Measurements from ENCODE around the gene GSTM3.
"Not testable (repeated sequence)": the region's sequence is repeated elsewhere in the genome, so short reads cannot be mapped to it uniquely, and the experiment has no call there.

GSTM3 gene

GRCh38 chr1:109726007-109726406 is 14.8 kb downstream of the GSTM3 start:
- no peak for DNase-seq

GRCh38 chr1:109725510-109725909 is 15.3 kb downstream of the GSTM3 start:
- DNase-seq = no peak

- DNase-seq = no peak
These were observed 15.9 kb downstream of the GSTM3 start for GRCh38 chr1:109724933-109725332.

GRCh38 chr1:109722908-109723691 is 17.7 kb downstream of the GSTM3 start:
- DNase-seq = no peak

GRCh38 chr1:109721971-109722370 is 18.9 kb downstream of the GSTM3 start:
- DNase-seq = no peak

GRCh38 chr1:109721042-109721441 is 19.8 kb downstream of the GSTM3 start:
- DNase-seq = peak in 2 of 3 donors; percentile 27 to 39

- peak; percentile 22 to 51 (median 47) for DNase-seq
These were observed 21.5 kb downstream of the GSTM3 start for GRCh38 chr1:109719337-109719837.

GRCh38 chr1:109718495-109718894 is 22.3 kb downstream of the GSTM3 start:
- no peak for DNase-seq

- DNase-seq = no peak
These were observed 23.1 kb downstream of the GSTM3 start for GRCh38 chr1:109717729-109718128.

GRCh38 chr1:109716570-109717090 is 24.2 kb downstream of the GSTM3 start:
- no peak for DNase-seq

- DNase-seq = no peak
These were observed 24.7 kb downstream of the GSTM3 start for GRCh38 chr1:109716121-109716520.

GRCh38 chr1:109714661-109715372 is 26.0 kb downstream of the GSTM3 start:
- DNase-seq = no peak

- no peak for DNase-seq
These were observed 27.2 kb downstream of the GSTM3 start for GRCh38 chr1:109713636-109714035.

- no peak for DNase-seq
These were observed 28.4 kb downstream of the GSTM3 start for GRCh38 chr1:109712321-109712864.

GRCh38 chr1:109711593-109712320 is 29.1 kb downstream of the GSTM3 start, which contains the start of gene GSTM5:
Gene GSTM5, plus strand, starts transcription at chr1:109712251. Its CDS starts 62 bp downstream, at chr1:109712313.
- not testable (repeated sequence) for DNase-seq

- DNase-seq = not testable (repeated sequence)
These were observed 31.0 kb downstream of the GSTM3 start for GRCh38 chr1:109709822-109710221.

GRCh38 chr1:109708949-109709348 is 31.9 kb downstream of the GSTM3 start:
- DNase-seq = not testable (repeated sequence)

- DNase-seq = no peak
These were observed 35.4 kb downstream of the GSTM3 start for GRCh38 chr1:109705411-109705810.

- DNase-seq = no peak
These were observed 36.7 kb downstream of the GSTM3 start for GRCh38 chr1:109704173-109704572.

GRCh38 chr1:109702940-109703339 is 37.9 kb downstream of the GSTM3 start:
- not testable (repeated sequence) for DNase-seq

- not testable (repeated sequence) for DNase-seq
These were observed 43.0 kb downstream of the GSTM3 start for GRCh38 chr1:109697861-109698260.

GRCh38 chr1:109697066-109697465 is 43.8 kb downstream of the GSTM3 start:
- no peak for DNase-seq

- not testable (repeated sequence) for DNase-seq
These were observed 45.7 kb downstream of the GSTM3 start for GRCh38 chr1:109695138-109695537.
